GM23248 (cell line): ENCODE data around the gene RNF224. TPM values are rescaled to one million over a fixed set of nuclear protein-coding genes. Genes with fewer than 3 reads are reported as not detected.
A peak's percentile ranks its signal among the peaks of the same experiment; 100 is the strongest.

Experiments
- DNase-seq: peaks from one replicate; pipeline ENCODE4 v3.0.0-alpha.2; 2015
- H2AFZ ChIP-seq: fragments of 200-600 bp; sonication (generic); 2 replicates; pipeline ENCODE4 v1.6.1; 2016; ENCODE audit warnings: antibody characterized with exemption
- H3F3A ChIP-seq: fragments of 200-600 bp; sonication (generic); 2 replicates; pipeline ENCODE4 v1.6.1; 2016; ENCODE audit warnings: mild to moderate bottlenecking, antibody characterized with exemption, mixed run types; ENCODE audit not compliant: insufficient read depth
- H3K27ac ChIP-seq: fragments of 200-600 bp; sonication (generic); 2 replicates; pipeline ENCODE4 v1.5.1; 2016; ENCODE audit warnings: mild to moderate bottlenecking
- H3K27me3 ChIP-seq: fragments of 200-600 bp; sonication (generic); replicated peaks from 2 replicates; pipeline ENCODE4 v1.6.1; 2016; ENCODE audit warnings: mild to moderate bottlenecking; ENCODE audit not compliant: insufficient read depth
- H3K36me3 ChIP-seq: fragments of 200-600 bp; sonication (generic); 2 replicates; pipeline ENCODE4 v1.6.1; 2016; ENCODE audit warnings: low read depth, mild to moderate bottlenecking
- H3K4me1 ChIP-seq: fragments of 200-600 bp; sonication (generic); 2 replicates; pipeline ENCODE4 v1.6.1; 2016; ENCODE audit warnings: mild to moderate bottlenecking; ENCODE audit not compliant: insufficient read depth
- H3K4me2 ChIP-seq: fragments of 200-600 bp; sonication (generic); one replicate; pipeline ENCODE4 v1.6.1; 2016; ENCODE audit warnings: mild to moderate bottlenecking; ENCODE audit not compliant: unreplicated experiment
- H3K4me3 ChIP-seq: fragments of 200-600 bp; sonication (generic); 2 replicates; pipeline ENCODE4 v1.5.1; 2016; ENCODE audit warnings: mild to moderate bottlenecking
- H3K79me2 ChIP-seq: fragments of 200-600 bp; sonication (generic); 2 replicates; pipeline ENCODE4 v1.6.1; 2016; ENCODE audit warnings: mild to moderate bottlenecking; ENCODE audit not compliant: insufficient read depth
- H3K9ac ChIP-seq: fragments of 200-600 bp; sonication (generic); 2 replicates; pipeline ENCODE4 v1.6.1; 2016; ENCODE audit warnings: mild to moderate bottlenecking
- H3K9me2 ChIP-seq: fragments of 200-600 bp; sonication (generic); 2 replicates; pipeline ENCODE4 v1.6.1; 2016; ENCODE audit warnings: mixed run types, mild to moderate bottlenecking, moderate library complexity; ENCODE audit not compliant: insufficient read depth
- H3K9me3 ChIP-seq: fragments of 200-600 bp; sonication (generic); one replicate; pipeline ENCODE4 v1.6.1; 2017; ENCODE audit warnings: low read depth
- H4K20me1 ChIP-seq: fragments of 200-600 bp; sonication (generic); 2 replicates; pipeline ENCODE4 v1.6.0; 2016; ENCODE audit not compliant: insufficient read depth
- EZH2 ChIP-seq: fragments of 200-600 bp; sonication (generic); IDR thresholded peaks from 2 replicates; pipeline ENCODE4 v1.6.1; 2018; ENCODE audit warnings: antibody characterized with exemption, mild to moderate bottlenecking; ENCODE audit not compliant: insufficient read depth, poor library complexity, severe bottlenecking
- EZH2phosphoT487 ChIP-seq: fragments of 200-600 bp; sonication (generic); IDR thresholded peaks from 2 replicates; pipeline ENCODE4 v1.6.1; 2018; ENCODE audit warnings: antibody characterized with exemption, moderate library complexity, mild to moderate bottlenecking, low read depth; ENCODE audit not compliant: insufficient read depth
- WGBS, 2 experiments: methylation state at CpG; one replicate each; pipeline ENCODE4 v1.1.6; 2015 to 2017; ENCODE audit warnings: low lambda C conversion rate in 2 of 2, low coverage in 1 of 2; ENCODE audit errors: missing lambda C conversion rate in 2 of 2; 5-methylcytosine and 5-hydroxymethylcytosine counted together
- in situ Hi-C: fragments of 300-500 bp; cut with MboI; formaldehyde crosslinking; loops from 2 replicates; pipeline ENCODE4 v1.15.0; 2020
- polyA plus RNA-seq: library from polyadenylated mRNA; unstranded; fragments of >200 nt; fragmentation: Nextera tagmentation; extraction: Ambion mirVana; gene quantifications from 2 replicates; pipeline ENCODE4 v1.2.1, GENCODE V29; 2016
- total RNA-seq: library from RNA; depleted of rRNA; stranded (reverse); fragments of >200 nt; shearing (Covaris generic); gene quantifications from 2 replicates; pipeline ENCODE4 v1.2.3, GENCODE V29; 2014

Gene RNF224
- total and polyA plus RNA-seq, 2 experiments from 2014 or later: not detected

- Histone ChIP-seq H3K79me2 (peaks cover 86% of the 10 kb centered on the region), H3K9ac (peak overlapping the region; percentile 73)
- TF ChIP-seq EZH2 (no peak), EZH2phosphoT487 (no peak)
Measured at GRCh38 chr9:137201205-137201868, 26.0 kb upstream of the RNF224 start.

DNA sequence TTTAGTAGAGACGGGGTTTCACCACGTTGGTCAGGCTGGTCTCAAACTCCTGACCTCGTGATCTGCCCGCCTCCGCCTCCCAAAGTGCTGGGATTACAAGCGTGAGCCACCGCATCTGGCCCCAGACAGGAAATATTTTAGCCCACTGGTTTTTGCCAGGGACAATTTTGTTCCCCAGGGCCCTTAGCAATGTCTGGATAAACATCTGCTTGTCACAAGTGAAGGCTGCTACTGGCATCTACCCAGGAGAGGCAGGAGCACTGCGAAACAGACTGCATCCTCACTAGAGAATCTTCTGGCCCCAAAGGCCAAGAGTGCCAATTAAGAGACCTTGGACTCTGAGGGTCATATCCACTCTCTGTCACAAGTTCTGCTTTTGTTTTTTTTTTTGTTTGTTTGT is 24.3 kb upstream of the RNF224 start:
- no peak for DNase-seq
- no peak overlapping the region for H3K4me2 ChIP-seq

More at GRCh38 chr9:137201205-137201868, 26.0 kb upstream of the RNF224 start:
- DNase-seq: peak; percentile 27
- Histone ChIP-seq H3K4me3 (peak overlapping the region; percentile 90), H3K9me2 (no peaks in the 10 kb centered on the region), H3K36me3 (no peaks in the 10 kb centered on the region), H3K27ac (0 out of 2 replicates have a peak overlapping the region, but pooled peaks have one; percentile 10), H3K4me1 (peaks cover 22% of the 10 kb centered on the region), H4K20me1 (no peaks in the 10 kb centered on the region), H3K27me3 (no peaks in the 10 kb centered on the region), H3K4me2 (peak overlapping the region; percentile 92), H3F3A (no peaks in the 10 kb centered on the region; the same call in 1 of the 2 replicates), H3K9me3 (no peaks in the 10 kb centered on the region), H2AFZ (peak overlapping the region; percentile 74)
- 11 to 16% methylated on average over 23 of the region's 23 CpGs for whole genome bisulfite sequencing, 2 experiments
- in situ Hi-C loops: no loop called here

DNA sequence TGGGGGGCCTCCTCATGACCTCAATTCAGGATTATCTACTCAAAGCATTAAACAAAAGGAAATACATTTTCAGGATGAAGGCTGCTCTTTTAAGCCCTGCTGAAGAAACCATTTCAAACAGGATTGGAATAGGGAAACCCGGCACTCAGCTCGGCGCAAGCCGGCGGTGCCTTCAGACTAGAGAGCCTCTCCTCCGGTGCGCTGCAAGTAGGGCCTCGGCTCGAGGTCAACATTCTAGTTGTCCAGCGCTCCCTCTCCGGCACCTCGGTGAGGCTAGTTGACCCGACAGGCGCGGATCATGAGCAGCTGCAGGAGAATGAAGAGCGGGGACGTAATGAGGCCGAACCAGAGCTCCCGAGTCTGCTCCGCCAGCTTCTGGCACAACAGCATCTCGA is 22.6 kb upstream of the RNF224 start:
- in situ Hi-C loops: no loop called here
- 7 to 10% methylated on average over 21 of the region's 21 CpGs for WGBS, 2 experiments
- DNase-seq: no peak

More for the DNA sequence above, 24.3 kb upstream of the RNF224 start:
- Histone ChIP-seq H3K9ac (no peak overlapping the region), H3K9me3 (no peaks in the 10 kb centered on the region), H3F3A (no peaks in the 10 kb centered on the region; the same call in 1 of the 2 replicates), H2AFZ (no peak overlapping the region), H3K9me2 (no peaks in the 10 kb centered on the region), H3K27me3 (no peaks in the 10 kb centered on the region), H3K36me3 (no peaks in the 10 kb centered on the region), H3K4me1 (peaks cover 25% of the 10 kb centered on the region), H3K4me3 (no peak overlapping the region), H3K27ac (no peak overlapping the region), H3K79me2 (peaks cover 82% of the 10 kb centered on the region), H4K20me1 (no peaks in the 10 kb centered on the region)
- 55 to 63% methylated on average over 8 of the region's 8 CpGs for WGBS, 2 experiments
- TF ChIP-seq EZH2 (no peak), EZH2phosphoT487 (no peak)
- in situ Hi-C loops: no loop called here

DNA sequence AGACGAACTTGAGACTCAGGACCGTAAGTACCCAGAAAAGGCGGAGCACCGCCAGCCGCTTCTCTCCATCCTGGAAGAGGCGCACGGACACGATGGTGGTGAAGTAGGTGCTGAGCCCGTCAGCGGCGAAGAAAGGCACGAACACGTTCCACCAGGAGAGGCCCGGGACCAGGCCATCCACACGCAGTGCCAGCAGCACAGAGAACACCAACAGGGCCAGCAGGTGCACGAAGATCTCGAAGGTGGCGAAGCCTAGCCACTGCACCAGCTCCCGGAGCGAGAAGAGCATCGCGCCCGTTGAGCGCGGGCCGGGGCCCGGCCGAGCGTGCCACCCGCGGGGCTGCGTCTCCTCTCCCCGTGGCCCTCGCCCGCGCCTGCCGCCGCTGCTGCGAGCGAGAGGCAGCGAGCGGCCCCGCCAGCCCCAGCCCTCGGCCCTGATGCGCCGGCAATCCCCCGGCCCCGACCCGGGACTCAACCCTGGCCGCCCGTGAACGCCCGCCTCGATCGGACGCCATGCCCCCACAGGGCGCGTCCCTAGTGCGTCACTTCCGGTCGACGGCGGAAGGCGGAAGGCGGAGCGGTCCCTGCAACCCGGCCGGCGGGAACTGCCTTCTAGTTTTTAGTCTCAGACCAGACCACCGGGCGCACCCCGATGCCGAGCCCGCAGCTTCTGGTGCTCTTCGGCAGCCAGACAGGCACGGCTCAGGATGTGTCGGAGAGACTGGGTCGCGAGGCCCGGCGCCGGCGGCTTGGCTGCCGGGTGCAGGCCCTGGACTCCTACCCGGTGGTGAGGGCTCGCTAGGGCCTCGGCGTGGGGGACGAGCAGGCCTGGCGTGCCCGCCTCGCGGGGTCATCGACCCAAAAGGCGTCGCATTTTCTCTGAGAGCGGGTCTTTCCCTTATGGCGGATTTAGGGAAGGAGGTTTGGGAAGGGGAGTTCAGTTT is 21.9 kb upstream of the RNF224 start, which contains the start of the genes NDOR1 and TMEM203:
Gene NDOR1, plus strand, starts transcription at position 575 of the 944 bp plus-strand sequence. Its CDS starts 78 bp downstream, at position 653.
Gene TMEM203, minus strand, starts transcription at position 523 of the 944 bp plus-strand sequence. Its CDS starts 234 bp downstream, at position 289.
- H3K9ac ChIP-seq: peak within 1 kb of the TSS; percentile 92
- no peaks in the 10 kb centered on the region for H3K36me3 ChIP-seq
- in situ Hi-C loops: no loop called here
- peaks cover 63% of the 10 kb centered on the region for H3K79me2 ChIP-seq
- H3K27ac ChIP-seq: peak within 1 kb of the TSS; percentile 44
- H3K4me1 ChIP-seq: peaks cover 17% of the 10 kb centered on the region
- TF ChIP-seq EZH2phosphoT487: no peak
- no peak for TF ChIP-seq EZH2
- H3K9me2 ChIP-seq: no peaks in the 10 kb centered on the region
- peak within 1 kb of the TSS; percentile 58 for H2AFZ ChIP-seq
- no peaks in the 10 kb centered on the region; the same call in 1 of the 2 replicates for H3F3A ChIP-seq
- 0 to 2% methylated on average over 88 to 96 of the region's 98 CpGs for WGBS, 2 experiments
- H3K27me3 ChIP-seq: no peaks in the 10 kb centered on the region
- H3K4me3 ChIP-seq: peak within 1 kb of the TSS; percentile 89
- no peaks in the 10 kb centered on the region for H3K9me3 ChIP-seq
- peak within 1 kb of the TSS; percentile 93 for H3K4me2 ChIP-seq
- H4K20me1 ChIP-seq: no peaks in the 10 kb centered on the region
- DNase-seq: peak; percentile 94

More for the DNA sequence above, 22.6 kb upstream of the RNF224 start:
- H2AFZ ChIP-seq: peak overlapping the region; percentile 58
- H3K4me2 ChIP-seq: peak overlapping the region; percentile 86
- H3K9ac ChIP-seq: peak overlapping the region; percentile 92
- H3K4me3 ChIP-seq: peak overlapping the region; percentile 89
- TF ChIP-seq EZH2phosphoT487 (no peak), EZH2 (no peak)
- no peaks in the 10 kb centered on the region for H3K9me3 ChIP-seq
- no peaks in the 10 kb centered on the region for H3K9me2 ChIP-seq
- no peaks in the 10 kb centered on the region; the same call in 1 of the 2 replicates for H3F3A ChIP-seq
- H3K27me3 ChIP-seq: no peaks in the 10 kb centered on the region
- no peaks in the 10 kb centered on the region for H4K20me1 ChIP-seq
- H3K4me1 ChIP-seq: peaks cover 17% of the 10 kb centered on the region
- peaks cover 64% of the 10 kb centered on the region for H3K79me2 ChIP-seq
- peak overlapping the region; percentile 44 for H3K27ac ChIP-seq
- H3K36me3 ChIP-seq: no peaks in the 10 kb centered on the region
